ENCODE data around the gene LARP4B. TPM values are rescaled to one million over a fixed set of nuclear protein-coding genes. Genes with fewer than 3 reads are reported as not detected.
"Not testable (repeated sequence)": the region's sequence is repeated elsewhere in the genome, so short reads cannot be mapped to it uniquely, and the experiment has no call there.

The LARP4B gene
- total and polyA plus RNA-seq, 7 experiments from 2014 or later, result 31.9 to 114 (median 93.5) TPM

DNA sequence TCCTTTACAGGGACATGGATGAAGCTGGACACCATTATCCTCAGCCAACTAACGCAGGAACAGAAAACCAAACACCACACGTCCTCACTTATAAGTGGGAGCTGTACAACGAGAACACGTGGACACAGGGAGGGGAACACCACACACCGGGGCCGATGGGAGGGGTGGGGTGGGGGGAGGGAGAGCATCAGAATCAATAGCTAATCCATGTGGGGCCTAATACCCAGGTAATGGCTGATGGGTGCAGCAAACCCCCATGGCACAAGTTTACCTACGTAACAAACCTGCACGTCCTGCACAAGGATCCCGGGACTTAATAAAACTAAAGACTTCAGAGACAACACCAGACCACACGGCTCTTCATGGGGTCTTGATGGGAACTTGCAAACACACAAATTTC is 159.9 kb downstream of the LARP4B start:
- DNase-seq (no peak), ATAC-seq (no peak)
- peaks cover 0 to 4% (median 0%) of the 10 kb centered on the region in 5 donors for H3K27me3 Mint-ChIP-seq
- peaks cover 1 to 39% (median 10%) of the 10 kb centered on the region in 11 donors for H3K9me3 Mint-ChIP-seq
- POLR2A ChIA-PET, result no interaction called here
- Histone ChIP-seq H3K27me3 (ENCODE audit: control insufficient read depth in 2 of 2, insufficient read depth in 2 of 2, low read length in 2 of 2) (no peaks in the 10 kb centered on the region), H3K27ac (ENCODE audit: low read depth, low read length) (no peak overlapping the region), H3K36me3 (ENCODE audit: control insufficient read depth in 2 of 3, insufficient read depth in 3 of 3, low read length in 3 of 3) (no peaks in the 10 kb centered on the region), H3K9me3 (ENCODE audit: control insufficient read depth in 2 of 3, low read length in 3 of 3) (peaks cover 0 to 13% (median 0%) of the 10 kb centered on the region in 3 experiments), H3K4me3 (ENCODE audit: low read length) (no peak overlapping the region), H3K4me1 (ENCODE audit: control insufficient read depth in 2 of 2, insufficient read depth in 2 of 2, low read length in 2 of 2) (no peaks in the 10 kb centered on the region)
- H3K4me3 Mint-ChIP-seq, result no peak overlapping the region
- no peak overlapping the region for H3K27ac Mint-ChIP-seq
- CTCF ChIA-PET, result no interaction called here
- H3K36me3 Mint-ChIP-seq, result peaks cover 0 to 7% (median 0%) of the 10 kb centered on the region in 5 donors
- intact Hi-C loops (cut with micrococcal nuclease), result no loop called here
- peaks cover 0 to 2% (median 0%) of the 10 kb centered on the region in 7 donors for H3K4me1 Mint-ChIP-seq

DNA sequence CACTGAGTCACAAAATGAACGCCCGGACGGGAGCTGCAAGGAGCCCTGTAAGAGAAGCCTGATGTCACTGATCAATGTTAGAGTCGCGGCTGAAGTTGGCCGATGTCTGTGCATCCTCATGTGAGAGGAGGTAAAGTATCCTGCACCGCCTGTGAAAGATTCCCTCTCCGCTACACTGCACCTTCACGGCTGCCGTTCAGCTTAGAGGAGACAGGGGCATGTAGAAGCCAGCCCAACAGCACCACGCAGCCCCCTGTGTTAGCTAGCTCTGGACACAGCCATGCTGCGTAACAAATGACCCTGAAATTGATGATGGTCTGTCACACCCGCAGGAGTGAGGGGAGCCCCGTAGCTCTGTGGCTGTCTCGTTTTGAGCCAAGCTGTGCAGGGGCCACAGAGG is 160.5 kb downstream of the LARP4B start:
- peaks cover 4 to 39% (median 10%) of the 10 kb centered on the region in 11 donors for H3K9me3 Mint-ChIP-seq

DNA sequence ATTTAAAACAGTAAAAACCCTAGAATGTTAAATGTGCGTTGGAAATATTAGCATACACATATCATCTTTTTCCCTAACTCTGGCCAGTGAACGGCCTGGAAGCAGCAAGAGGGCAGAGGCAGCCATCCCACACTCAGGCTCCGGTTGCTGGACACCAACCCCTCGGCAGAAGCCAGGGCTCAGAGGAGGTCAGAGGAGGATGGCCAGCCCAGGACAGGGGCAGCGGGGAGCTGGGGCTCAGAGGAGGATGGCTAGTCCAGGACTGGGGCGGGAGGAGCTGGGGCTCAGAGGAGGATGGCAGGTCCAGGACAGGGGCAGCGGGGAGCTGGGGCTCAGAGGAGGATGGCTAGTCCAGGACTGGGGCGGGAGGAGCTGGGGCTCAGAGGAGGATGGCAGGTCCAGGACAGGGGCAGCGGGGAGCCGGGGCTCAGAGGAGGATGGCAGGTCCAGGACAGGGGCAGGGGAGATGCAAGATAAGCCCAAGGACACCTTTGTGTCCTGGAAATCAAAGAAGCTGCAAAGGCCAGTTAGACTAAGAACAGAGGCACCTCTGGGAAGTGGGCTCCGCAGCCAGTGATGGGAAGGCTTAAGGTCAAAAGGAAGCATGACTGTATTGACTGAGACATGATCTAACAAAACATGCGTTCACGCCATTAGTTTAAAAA is 161.3 kb downstream of the LARP4B start:
- peaks cover 0 to 13% (median 0%) of the 10 kb centered on the region in 3 experiments for H3K9me3 ChIP-seq (ENCODE audit: control insufficient read depth in 2 of 3, low read length in 3 of 3)
- H3K27me3 ChIP-seq (ENCODE audit: control insufficient read depth in 2 of 2, insufficient read depth in 2 of 2, low read length in 2 of 2); DNase-seq; CTCF ChIA-PET; H3K4me1 ChIP-seq (ENCODE audit: control insufficient read depth in 2 of 2, insufficient read depth in 2 of 2, low read length in 2 of 2); intact Hi-C loops (cut with micrococcal nuclease); H3K27ac Mint-ChIP-seq; H3K27ac ChIP-seq (ENCODE audit: low read depth, low read length); H3K27me3 Mint-ChIP-seq; ATAC-seq; POLR2A ChIA-PET; H3K4me1 Mint-ChIP-seq; H3K4me3 ChIP-seq (ENCODE audit: low read length); H3K36me3 ChIP-seq (ENCODE audit: control insufficient read depth in 2 of 3, insufficient read depth in 3 of 3, low read length in 3 of 3); H3K36me3 Mint-ChIP-seq; H3K4me3 Mint-ChIP-seq: not testable (repeated sequence)
- H3K9me3 Mint-ChIP-seq, result peaks cover 4 to 39% (median 12%) of the 10 kb centered on the region in 11 donors

More for the DNA sequence above, 160.5 kb downstream of the LARP4B start:
- CTCF ChIA-PET, result no interaction called here
- Histone ChIP-seq H3K9me3 (ENCODE audit: control insufficient read depth in 2 of 3, low read length in 3 of 3) (peaks cover 0 to 13% (median 0%) of the 10 kb centered on the region in 3 experiments), H3K36me3 (ENCODE audit: control insufficient read depth in 2 of 3, insufficient read depth in 3 of 3, low read length in 3 of 3) (no peaks in the 10 kb centered on the region), H3K27ac (ENCODE audit: low read depth, low read length) (no peak overlapping the region), H3K4me3 (ENCODE audit: low read length) (no peak overlapping the region), H3K4me1 (ENCODE audit: control insufficient read depth in 2 of 2, insufficient read depth in 2 of 2, low read length in 2 of 2) (no peaks in the 10 kb centered on the region), H3K27me3 (ENCODE audit: control insufficient read depth in 2 of 2, insufficient read depth in 2 of 2, low read length in 2 of 2) (no peaks in the 10 kb centered on the region)
- Mint-ChIP-seq H3K27ac (no peak overlapping the region), H3K4me3 (no peak overlapping the region), H3K4me1 (no peaks in the 10 kb centered on the region), H3K27me3 (peaks cover 0 to 4% (median 0%) of the 10 kb centered on the region in 5 donors), H3K36me3 (peaks cover 0 to 7% (median 0%) of the 10 kb centered on the region in 5 donors)
- ATAC-seq (no peak), DNase-seq (no peak)
- POLR2A ChIA-PET, result no interaction called here
- intact Hi-C loops (cut with micrococcal nuclease), result no loop called here

- POLR2A ChIA-PET, result no interaction called here
- Mint-ChIP-seq H3K9me3 (peaks cover 6 to 62% (median 19%) of the 10 kb centered on the region in 11 donors), H3K4me1 (no peaks in the 10 kb centered on the region), H3K27ac (no peak overlapping the region), H3K4me3 (no peak overlapping the region), H3K27me3 (peaks cover 8 to 17% (median 12%) of the 10 kb centered on the region in 5 donors), H3K36me3 (peaks cover 0 to 7% (median 5%) of the 10 kb centered on the region in 5 donors)
- Histone ChIP-seq H3K36me3 (ENCODE audit: control insufficient read depth in 2 of 3, insufficient read depth in 3 of 3, low read length in 3 of 3) (no peaks in the 10 kb centered on the region), H3K4me1 (ENCODE audit: control insufficient read depth in 2 of 2, insufficient read depth in 2 of 2, low read length in 2 of 2) (no peaks in the 10 kb centered on the region), H3K27me3 (ENCODE audit: control insufficient read depth in 2 of 2, insufficient read depth in 2 of 2, low read length in 2 of 2) (no peaks in the 10 kb centered on the region), H3K9me3 (ENCODE audit: control insufficient read depth in 2 of 3, low read length in 3 of 3) (peaks cover 0 to 13% (median 0%) of the 10 kb centered on the region in 3 experiments), H3K27ac (ENCODE audit: low read depth, low read length) (no peak overlapping the region), H3K4me3 (ENCODE audit: low read length) (no peak overlapping the region)
- CTCF ChIA-PET, result no interaction called here
- ATAC-seq (no peak), DNase-seq (no peak)
- intact Hi-C loops (cut with micrococcal nuclease), result no loop called here
These were observed 163.7 kb downstream of the LARP4B start for GRCh38 chr10:767794-768193.

- H3K4me1 Mint-ChIP-seq, result no peaks in the 10 kb centered on the region
- no peak for DNase-seq
- Histone ChIP-seq H3K27ac (ENCODE audit: low read depth, low read length) (no peak overlapping the region), H3K9me3 (ENCODE audit: control insufficient read depth in 2 of 3, low read length in 3 of 3) (peaks cover 0 to 13% (median 0%) of the 10 kb centered on the region in 3 experiments), H3K27me3 (ENCODE audit: control insufficient read depth in 2 of 2, insufficient read depth in 2 of 2, low read length in 2 of 2) (no peaks in the 10 kb centered on the region), H3K4me1 (ENCODE audit: control insufficient read depth in 2 of 2, insufficient read depth in 2 of 2, low read length in 2 of 2) (no peaks in the 10 kb centered on the region), H3K4me3 (ENCODE audit: low read length) (no peak overlapping the region), H3K36me3 (ENCODE audit: control insufficient read depth in 2 of 3, insufficient read depth in 3 of 3, low read length in 3 of 3) (no peaks in the 10 kb centered on the region)
- peaks cover 6 to 68% (median 24%) of the 10 kb centered on the region in 11 donors for H3K9me3 Mint-ChIP-seq
- peaks cover 13 to 23% (median 18%) of the 10 kb centered on the region in 5 donors for H3K27me3 Mint-ChIP-seq
- intact Hi-C loops (cut with micrococcal nuclease), result no loop called here
- POLR2A ChIA-PET, result no interaction called here
- no peak for ATAC-seq
- CTCF ChIA-PET, result no interaction called here
- no peak overlapping the region for H3K4me3 Mint-ChIP-seq
- H3K27ac Mint-ChIP-seq, result no peak overlapping the region
- H3K36me3 Mint-ChIP-seq, result peaks cover 0 to 9% (median 7%) of the 10 kb centered on the region in 5 donors
These were observed 164.3 kb downstream of the LARP4B start for GRCh38 chr10:767211-767610.

DNA sequence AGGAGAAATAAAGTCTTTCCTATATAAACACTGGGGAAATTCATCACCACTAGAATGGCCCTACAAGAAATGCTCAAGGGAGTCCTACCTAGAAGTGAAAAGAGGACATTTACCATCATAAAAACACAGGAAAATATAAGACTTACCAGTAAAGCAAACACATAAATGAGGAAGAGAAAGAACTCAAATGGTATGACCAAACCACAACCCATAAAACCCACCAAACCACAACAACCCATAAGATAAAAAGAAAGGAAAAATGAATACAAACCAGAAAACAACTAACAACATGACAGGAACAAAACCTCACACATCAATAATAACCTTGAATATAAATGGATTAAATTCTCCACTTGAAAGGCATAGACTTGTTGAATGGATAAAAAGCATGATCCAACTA is 170.1 kb downstream of the LARP4B start:
- peaks cover 0 to 9% (median 3%) of the 10 kb centered on the region in 7 donors for H3K4me1 Mint-ChIP-seq
- intact Hi-C loops (cut with micrococcal nuclease), result no loop called here
- no peak for DNase-seq

GRCh38 chr10:760622-761021 is 170.9 kb downstream of the LARP4B start:
- Mint-ChIP-seq H3K4me3 (no peak overlapping the region), H3K9me3 (peaks cover 19 to 64% (median 33%) of the 10 kb centered on the region in 11 donors), H3K27ac (no peak overlapping the region), H3K27me3 (peaks cover 21 to 32% (median 27%) of the 10 kb centered on the region in 5 donors), H3K36me3 (peaks cover 0 to 30% (median 4%) of the 10 kb centered on the region in 5 donors), H3K4me1 (peaks cover 0 to 9% (median 3%) of the 10 kb centered on the region in 7 donors)
- DNase-seq (no peak), ATAC-seq (no peak)
- no peaks in the 10 kb centered on the region for H3K27me3 ChIP-seq (ENCODE audit: control insufficient read depth in 2 of 2, insufficient read depth in 2 of 2, low read length in 2 of 2)
- intact Hi-C loops (cut with micrococcal nuclease), result no loop called here
- H3K27ac ChIP-seq (ENCODE audit: low read depth, low read length), result no peak overlapping the region
- H3K36me3 ChIP-seq (ENCODE audit: control insufficient read depth in 2 of 3, insufficient read depth in 3 of 3, low read length in 3 of 3), result no peaks in the 10 kb centered on the region
- no peak overlapping the region for H3K4me3 ChIP-seq (ENCODE audit: low read length)
- H3K4me1 ChIP-seq (ENCODE audit: control insufficient read depth in 2 of 2, insufficient read depth in 2 of 2, low read length in 2 of 2), result peaks cover 0 to 9% of the 10 kb centered on the region in 2 donors
- ChIA-PET CTCF (no interaction called here), POLR2A (no interaction called here)
- H3K9me3 ChIP-seq (ENCODE audit: control insufficient read depth in 2 of 3, low read length in 3 of 3), result peaks cover 0 to 20% (median 0%) of the 10 kb centered on the region in 3 experiments

More for the DNA sequence above, 170.1 kb downstream of the LARP4B start:
- Histone ChIP-seq H3K27ac (ENCODE audit: low read depth, low read length) (no peak overlapping the region), H3K9me3 (ENCODE audit: control insufficient read depth in 2 of 3, low read length in 3 of 3) (peaks cover 0 to 20% (median 0%) of the 10 kb centered on the region in 3 experiments), H3K4me3 (ENCODE audit: low read length) (no peak overlapping the region), H3K36me3 (ENCODE audit: control insufficient read depth in 2 of 3, insufficient read depth in 3 of 3, low read length in 3 of 3) (no peaks in the 10 kb centered on the region), H3K4me1 (ENCODE audit: control insufficient read depth in 2 of 2, insufficient read depth in 2 of 2, low read length in 2 of 2) (peaks cover 0 to 9% of the 10 kb centered on the region in 2 donors), H3K27me3 (ENCODE audit: control insufficient read depth in 2 of 2, insufficient read depth in 2 of 2, low read length in 2 of 2) (no peaks in the 10 kb centered on the region)
- no peak overlapping the region for H3K4me3 Mint-ChIP-seq
- H3K9me3 Mint-ChIP-seq, result peaks cover 18 to 62% (median 31%) of the 10 kb centered on the region in 11 donors
- ATAC-seq, result no peak
- POLR2A ChIA-PET, result no interaction called here
- H3K36me3 Mint-ChIP-seq, result peaks cover 0 to 30% (median 4%) of the 10 kb centered on the region in 5 donors
- H3K27me3 Mint-ChIP-seq, result peaks cover 21 to 31% (median 26%) of the 10 kb centered on the region in 5 donors
- CTCF ChIA-PET, result no interaction called here
- H3K27ac Mint-ChIP-seq, result peak overlapping the region in 1 of 9 donors; percentile 6
